RWPE2 (cell line): ENCODE measurements around the gene INAFM2.

Experiments
- ATAC-seq: fragments of 200-7000 bp; cut with Tn5 transposase; 3 replicates; pipeline ENCODE4 v1.9.1; 2021; ENCODE audit warnings: low read depth
- DNase-seq: peaks from one replicate; pipeline ENCODE4 v3.0.0-alpha.2; 2020; ENCODE audit warnings: low spot score
- H3K27ac ChIP-seq: fragments of 450-650 bp; 2 replicates; pipeline ENCODE4 v1.5.1; 2017; ENCODE audit warnings: mild to moderate bottlenecking; ENCODE audit not compliant: poor library complexity, severe bottlenecking
- H3K27me3 ChIP-seq: fragments of 250-450 bp; sonication (Bioruptor Pico); 2 replicates; pipeline ENCODE4 v1.5.1; 2021; ENCODE audit warnings: mild to moderate bottlenecking, moderate library complexity; ENCODE audit not compliant: insufficient read depth, poor library complexity, severe bottlenecking
- H3K36me3 ChIP-seq: fragments of 250-450 bp; sonication (Bioruptor Pico); 2 replicates; pipeline ENCODE4 v1.5.1; 2020; ENCODE audit warnings: low read depth, mild to moderate bottlenecking, moderate library complexity
- H3K4me1 ChIP-seq: fragments of 250-450 bp; sonication (Bioruptor Pico); 2 replicates; pipeline ENCODE4 v1.5.1; 2021; ENCODE audit warnings: mild to moderate bottlenecking, moderate library complexity; ENCODE audit not compliant: insufficient read depth, poor library complexity, severe bottlenecking
- H3K4me3 ChIP-seq: fragments of 250-450 bp; sonication (Bioruptor Pico); 2 replicates; pipeline ENCODE4 v1.5.1; 2021; ENCODE audit warnings: mild to moderate bottlenecking, moderate library complexity; ENCODE audit not compliant: severe bottlenecking
- H3K9me3 ChIP-seq: fragments of 250-450 bp; sonication (Bioruptor Pico); 2 replicates; pipeline ENCODE4 v1.5.1; 2021; ENCODE audit warnings: mild to moderate bottlenecking, moderate library complexity; ENCODE audit not compliant: severe bottlenecking
- CTCF ChIP-seq: fragments of 450-650 bp; IDR thresholded peaks from one replicate; pipeline ENCODE4 v1.5.1; 2017; ENCODE audit warnings: mild to moderate bottlenecking, moderate library complexity; ENCODE audit not compliant: poor library complexity, severe bottlenecking

INAFM2 gene

GRCh38 chr15:40276927-40277326 is 46.6 kb upstream of the INAFM2 start:
- H3K36me3 ChIP-seq: no peaks in the 10 kb centered on the region
- ATAC-seq (no peak), DNase-seq (no peak)
- no peaks in the 10 kb centered on the region for H3K9me3 ChIP-seq
- H3K4me1 ChIP-seq: no peaks in the 10 kb centered on the region
- no peak for TF ChIP-seq CTCF
- no peak overlapping the region for H3K4me3 ChIP-seq
- peaks cover 15% of the 10 kb centered on the region for H3K27me3 ChIP-seq
- H3K27ac ChIP-seq: no peak overlapping the region

- no peak for ATAC-seq
- Histone ChIP-seq H3K4me3 (no peak overlapping the region), H3K36me3 (no peaks in the 10 kb centered on the region), H3K4me1 (no peaks in the 10 kb centered on the region), H3K27ac (no peak overlapping the region), H3K9me3 (no peaks in the 10 kb centered on the region), H3K27me3 (peaks cover 20% of the 10 kb centered on the region)
- no peak for TF ChIP-seq CTCF
- DNase-seq: no peak
These were observed 46.0 kb upstream of the INAFM2 start for GRCh38 chr15:40277471-40277870.

- TF ChIP-seq CTCF: no peak
- no peak overlapping the region for H3K4me3 ChIP-seq
- no peaks in the 10 kb centered on the region for H3K36me3 ChIP-seq
- DNase-seq (no peak), ATAC-seq (no peak)
- H3K27me3 ChIP-seq: peaks cover 26% of the 10 kb centered on the region
- no peak overlapping the region for H3K27ac ChIP-seq
- no peaks in the 10 kb centered on the region for H3K9me3 ChIP-seq
- H3K4me1 ChIP-seq: no peaks in the 10 kb centered on the region
These were observed 45.5 kb upstream of the INAFM2 start for GRCh38 chr15:40278026-40278425.

- no peaks in the 10 kb centered on the region for H3K9me3 ChIP-seq
- H3K27ac ChIP-seq: no peak overlapping the region
- no peaks in the 10 kb centered on the region for H3K4me1 ChIP-seq
- H3K4me3 ChIP-seq: no peak overlapping the region
- H3K27me3 ChIP-seq: peaks cover 38% of the 10 kb centered on the region
- H3K36me3 ChIP-seq: no peaks in the 10 kb centered on the region
- peak; percentile 61 for ATAC-seq
- TF ChIP-seq CTCF: peak; percentile 100
- no peak for DNase-seq
These were observed 43.9 kb upstream of the INAFM2 start for GRCh38 chr15:40279437-40280141.
